Prostate gland (tissue), 2 donors: ENCODE results near the gene SUPT3H. TPM values are rescaled to one million over a fixed set of nuclear protein-coding genes. Genes with fewer than 3 reads are reported as not detected.

Experiments
- DNase-seq: peaks from one replicate; pipeline ENCODE4 v3.0.0-alpha.2; 2019; ENCODE audit warnings: low spot score
- H3K27ac ChIP-seq, 2 donors: fragments of 200-600 bp; sonication (generic); 2 replicates each; pipeline ENCODE4 v1.5.1; 2017 to 2019
- H3K27me3 ChIP-seq: fragments of 200-600 bp; sonication (generic); replicated peaks from 2 replicates; pipeline ENCODE4 v1.5.1; 2019; ENCODE audit not compliant: insufficient read depth
- H3K36me3 ChIP-seq, 2 donors: fragments of 200-600 bp; sonication (generic); 1 replicate in 1 of 2; 2 replicates in 1 of 2; pipeline versions ENCODE4 v1.5.1 to v1.8.1; 2017 to 2019
- H3K4me1 ChIP-seq: fragments of 200-600 bp; sonication (generic); replicated peaks from 2 replicates; pipeline ENCODE4 v1.5.1; 2019
- H3K4me3 ChIP-seq, 2 donors: fragments of 200-600 bp; sonication (generic); 2 replicates each; pipeline ENCODE4 v1.5.1; 2017 to 2019
- H3K9me3 ChIP-seq: fragments of 200-600 bp; sonication (generic); 2 replicates; pipeline ENCODE4 v1.5.1; 2017
- CTCF ChIP-seq, 4 experiments: fragments of 200-600 bp in 2 of 4; fragments of 450-650 bp in 2 of 4; sonication (generic) in 2 of 4; IDR thresholded peaks; 1 replicate in 3 of 4; 2 replicates in 1 of 4; pipeline ENCODE4 v1.5.1; 2016 to 2019; ENCODE audit warnings: antibody characterized with exemption in 4 of 4, mild to moderate bottlenecking in 2 of 4, moderate library complexity in 2 of 4
- POLR2A ChIP-seq: fragments of 450-650 bp; IDR thresholded peaks from one replicate; pipeline ENCODE4 v1.6.1; 2016; ENCODE audit warnings: antibody characterized with exemption, mild to moderate bottlenecking
- POLR2AphosphoS5 ChIP-seq: sonication (generic); formaldehyde crosslinking; IDR thresholded peaks from one replicate; pipeline ENCODE4 v1.6.1; 2017; ENCODE audit warnings: antibody characterized with exemption
- WGBS: methylation state at CpG from one replicate; pipeline ENCODE4 v1.1.5; 2018; 5-methylcytosine and 5-hydroxymethylcytosine counted together
- intact Hi-C: fragments of 100-400 bp; cut with DNase I; formaldehyde crosslinking; loops from one replicate; pipeline ENCODE4 v1.14.2; 2022
- total RNA-seq, 2 donors: library from RNA; depleted of rRNA; stranded (reverse); fragments of >200 nt; gene quantifications; one replicate each; pipeline ENCODE4 v1.1.0, GENCODE V29; 2016

The SUPT3H gene
- total RNA-seq, 2 donors from 2014 or later, result 4.6 to 13.1 TPM

- Histone ChIP-seq H3K4me3 (no peak overlapping the region), H3K4me1 (no peaks in the 10 kb centered on the region), H3K9me3 (no peaks in the 10 kb centered on the region), H3K36me3 (no peaks in the 10 kb centered on the region), H3K27me3 (no peaks in the 10 kb centered on the region), H3K27ac (no peak overlapping the region)
- TF ChIP-seq CTCF (IDR thresholded peaks at IDR 0.05) (no peak), POLR2A (no peak), POLR2AphosphoS5 (no peak)
- no peak for DNase-seq
- intact Hi-C loops, result no loop called here
These were observed 239.0 kb downstream of the SUPT3H start for GRCh38 chr6:45138765-45139164.

- no peak for DNase-seq
- Histone ChIP-seq H3K9me3 (no peaks in the 10 kb centered on the region), H3K27ac (no peak overlapping the region), H3K36me3 (no peaks in the 10 kb centered on the region), H3K27me3 (no peaks in the 10 kb centered on the region), H3K4me3 (no peak overlapping the region), H3K4me1 (no peaks in the 10 kb centered on the region)
- intact Hi-C loops, result no loop called here
- TF ChIP-seq CTCF (IDR thresholded peaks at IDR 0.05), result no peak
- TF ChIP-seq POLR2AphosphoS5, result no peak
- no peak for TF ChIP-seq POLR2A
These were observed 241.2 kb downstream of the SUPT3H start for GRCh38 chr6:45136495-45136894.

GRCh38 chr6:45132658-45133294 lies 245.0 kb downstream of the SUPT3H start:
- 49% methylated on average over 1 of the region's 1 CpG for WGBS
- H3K4me1 ChIP-seq, result no peaks in the 10 kb centered on the region
- H3K27ac ChIP-seq, result no peak overlapping the region
- no peak for TF ChIP-seq CTCF (IDR thresholded peaks at IDR 0.05)
- DNase-seq, result no peak
- no peaks in the 10 kb centered on the region for H3K27me3 ChIP-seq
- no peak overlapping the region for H3K4me3 ChIP-seq
- H3K36me3 ChIP-seq, result no peaks in the 10 kb centered on the region
- no peaks in the 10 kb centered on the region for H3K9me3 ChIP-seq
- intact Hi-C loops, result no loop called here

- intact Hi-C loops, result no loop called here
- no peaks in the 10 kb centered on the region for H3K36me3 ChIP-seq
- H3K4me3 ChIP-seq, result no peak overlapping the region
- no peaks in the 10 kb centered on the region for H3K9me3 ChIP-seq
- no peak overlapping the region for H3K27ac ChIP-seq
- no peaks in the 10 kb centered on the region for H3K4me1 ChIP-seq
- no peak for DNase-seq
- TF ChIP-seq POLR2A (no peak), CTCF (IDR thresholded peaks at IDR 0.05) (no peak), POLR2AphosphoS5 (no peak)
- H3K27me3 ChIP-seq, result no peaks in the 10 kb centered on the region
- WGBS, result 42% methylated on average over 1 of the region's 1 CpG
These were observed 245.7 kb downstream of the SUPT3H start for GRCh38 chr6:45132059-45132458.

GRCh38 chr6:45129051-45129450 lies 248.7 kb downstream of the SUPT3H start:
- DNase-seq, result no peak
- Histone ChIP-seq H3K36me3 (no peaks in the 10 kb centered on the region), H3K9me3 (no peaks in the 10 kb centered on the region), H3K4me3 (no peak overlapping the region), H3K4me1 (no peaks in the 10 kb centered on the region), H3K27ac (no peak overlapping the region), H3K27me3 (no peaks in the 10 kb centered on the region)
- WGBS, result 94% methylated on average over 1 of the region's 1 CpG
- intact Hi-C loops, result no loop called here
- TF ChIP-seq CTCF (IDR thresholded peaks at IDR 0.05), result no peak
- no peak for TF ChIP-seq POLR2AphosphoS5
- TF ChIP-seq POLR2A, result no peak
